Cerebellar nuclear complex (tissue), 1 donor: ENCODE measurements around the gene SOCS2.
"Not testable (repeated sequence)": the region's sequence is repeated elsewhere in the genome, so short reads cannot be mapped to it uniquely, and the experiment has no call there.

Experiments used
- DNase-seq, 2 experiments: peaks; one replicate each; lab custom pipeline; 2025; lab: John Stamatoyannopoulos, UW

Gene SOCS2, protein sequence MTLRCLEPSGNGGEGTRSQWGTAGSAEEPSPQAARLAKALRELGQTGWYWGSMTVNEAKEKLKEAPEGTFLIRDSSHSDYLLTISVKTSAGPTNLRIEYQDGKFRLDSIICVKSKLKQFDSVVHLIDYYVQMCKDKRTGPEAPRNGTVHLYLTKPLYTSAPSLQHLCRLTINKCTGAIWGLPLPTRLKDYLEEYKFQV

DNA sequence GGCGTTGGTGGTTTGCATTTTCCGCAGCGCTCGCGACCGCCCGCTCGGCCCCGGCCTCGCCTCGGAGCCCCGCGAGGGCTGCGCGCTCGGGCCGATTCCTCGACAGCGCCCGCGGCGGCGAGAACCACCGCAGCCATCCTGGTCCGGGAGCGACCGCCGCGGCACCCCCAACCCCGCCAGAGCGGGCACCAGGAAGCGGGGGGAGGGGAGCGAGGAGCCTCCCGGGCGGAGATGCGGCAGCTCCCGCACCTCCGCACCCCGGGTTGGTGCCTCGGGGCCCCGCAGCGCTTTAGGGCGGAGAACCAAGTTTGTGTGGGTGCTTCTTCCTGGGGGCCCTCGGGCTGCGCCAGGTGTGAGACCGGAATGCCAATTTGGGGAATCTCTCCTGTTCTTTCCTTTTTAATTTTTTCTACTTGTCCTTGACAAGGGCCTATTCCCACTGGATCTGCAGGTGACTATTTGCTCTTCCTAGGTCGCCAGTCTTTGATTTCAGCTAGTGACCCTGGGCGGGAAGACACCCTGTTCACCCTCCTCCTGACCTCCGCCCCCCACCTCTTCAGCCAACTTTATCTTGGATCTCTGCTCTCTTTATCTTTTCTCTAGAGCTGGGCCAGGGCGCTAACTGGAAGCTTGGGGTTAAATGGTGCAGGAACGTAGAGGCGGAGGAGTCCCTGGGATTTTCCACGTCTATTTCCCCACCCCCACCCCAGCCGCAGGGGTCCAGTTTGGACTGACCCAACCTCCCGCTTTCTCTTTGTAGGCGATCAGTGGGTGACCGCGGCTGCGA, at the start of gene SOCS2:
SOCS2 (plus strand) TSS at position 751 of the 787 bp plus-strand sequence. CDS start 223 bp downstream, outside the sequence.
- no peak for DNase-seq

DNA sequence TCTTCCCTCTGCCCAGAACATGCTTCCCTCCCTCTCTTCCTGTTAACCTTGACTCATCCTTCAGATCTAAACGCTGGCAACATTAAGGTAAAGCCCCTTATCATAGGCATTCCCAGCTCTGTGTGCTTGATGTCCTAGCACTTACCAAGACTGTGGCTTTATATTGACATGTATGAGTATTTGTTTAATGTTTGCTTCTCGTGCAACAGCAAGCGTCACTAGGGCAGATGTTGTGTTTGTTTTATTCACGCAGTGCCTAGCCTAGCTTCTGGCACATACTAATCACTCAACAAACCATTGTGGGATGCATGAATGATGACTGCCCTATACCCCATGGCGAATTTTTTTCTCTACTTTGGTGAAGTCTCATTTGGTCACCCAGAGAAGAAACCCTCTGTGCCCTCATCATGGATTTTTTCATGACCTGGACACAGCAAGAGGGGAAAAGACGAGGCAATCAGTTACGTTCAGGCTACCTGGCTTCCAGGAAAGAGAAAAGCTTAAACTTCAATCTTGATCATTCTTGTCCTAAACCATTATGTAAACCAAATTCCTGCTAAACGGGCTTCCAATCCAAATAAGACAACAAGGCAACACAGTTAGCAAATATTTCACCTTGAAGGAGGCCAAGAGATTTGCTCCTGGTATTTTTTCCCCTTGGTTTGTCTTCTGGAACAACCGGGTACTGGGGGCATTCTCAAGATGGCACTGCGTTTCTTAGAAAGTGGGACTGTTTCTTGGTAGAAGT, 47.9 kb upstream of the SOCS2 start:
- DNase-seq: no peak

DNA sequence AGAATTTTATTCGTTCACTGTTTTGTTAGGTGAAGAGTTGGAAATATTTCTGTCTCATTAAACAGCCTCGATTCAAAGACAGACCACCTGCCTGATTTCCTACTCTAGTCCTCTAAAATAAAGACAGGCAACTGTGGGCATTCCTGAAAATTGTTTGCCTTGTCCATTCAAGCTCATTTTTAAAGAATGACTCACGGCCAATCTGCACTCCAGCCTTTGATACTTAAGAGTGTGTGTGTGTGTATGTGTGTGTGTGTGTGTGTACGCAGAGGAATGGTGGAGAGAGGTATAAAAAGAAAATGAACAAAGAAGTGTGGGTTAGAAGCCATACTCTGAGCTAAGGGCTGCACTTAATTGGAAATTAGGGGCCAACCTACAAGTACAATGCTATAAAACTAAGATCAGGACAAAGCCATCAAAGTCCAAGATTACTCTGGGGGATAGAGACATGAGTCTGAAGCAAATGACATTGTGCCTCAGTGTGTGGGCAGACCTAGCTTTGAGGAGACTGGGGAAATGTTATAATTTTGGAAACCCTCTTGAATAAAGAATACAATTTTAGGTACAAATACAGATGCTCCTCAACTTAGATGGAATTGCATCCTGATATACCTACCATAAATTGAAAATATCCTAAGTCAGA, 45.6 kb upstream of the SOCS2 start:
- no peak for DNase-seq

DNA sequence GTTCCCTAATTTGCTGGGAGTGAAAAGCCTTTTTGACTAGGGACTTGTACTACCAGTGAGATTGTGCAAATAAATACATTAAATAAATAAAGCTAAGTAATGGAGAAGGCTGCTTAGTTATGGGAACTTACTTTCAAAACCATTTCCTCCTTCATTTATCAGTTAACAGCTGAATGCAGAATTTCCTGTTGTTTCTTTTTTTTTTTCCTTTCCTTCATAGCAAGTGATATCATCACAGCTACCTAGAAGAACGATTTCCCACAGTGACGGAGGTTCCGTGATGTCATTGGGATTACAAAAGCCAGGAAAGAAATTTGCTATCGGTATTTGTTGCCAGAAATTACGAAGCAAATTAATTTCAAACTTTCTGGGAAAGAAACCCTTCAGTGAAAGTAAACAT, 42.1 kb upstream of the SOCS2 start:
- no peak for DNase-seq

DNA sequence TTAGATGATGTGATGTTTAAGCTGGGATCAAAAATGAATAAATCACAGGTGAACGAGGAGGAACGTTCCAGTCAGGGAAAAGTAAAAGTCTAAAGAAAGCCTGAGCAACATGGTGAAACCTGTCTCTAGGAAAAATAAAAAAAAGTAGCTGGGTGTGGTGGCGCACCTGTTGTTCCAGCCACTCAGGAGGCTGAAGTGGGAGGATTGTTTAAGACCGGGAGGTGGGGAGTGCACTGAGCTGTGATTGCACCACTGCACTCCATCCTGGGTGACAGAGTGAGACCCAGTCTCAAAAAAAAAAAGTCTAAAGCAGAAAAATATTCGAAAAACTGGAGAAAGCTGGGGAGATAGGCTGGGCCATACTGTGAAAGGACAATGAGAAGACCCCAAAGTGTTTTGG, 39.2 kb upstream of the SOCS2 start:
- no peak for DNase-seq

DNA sequence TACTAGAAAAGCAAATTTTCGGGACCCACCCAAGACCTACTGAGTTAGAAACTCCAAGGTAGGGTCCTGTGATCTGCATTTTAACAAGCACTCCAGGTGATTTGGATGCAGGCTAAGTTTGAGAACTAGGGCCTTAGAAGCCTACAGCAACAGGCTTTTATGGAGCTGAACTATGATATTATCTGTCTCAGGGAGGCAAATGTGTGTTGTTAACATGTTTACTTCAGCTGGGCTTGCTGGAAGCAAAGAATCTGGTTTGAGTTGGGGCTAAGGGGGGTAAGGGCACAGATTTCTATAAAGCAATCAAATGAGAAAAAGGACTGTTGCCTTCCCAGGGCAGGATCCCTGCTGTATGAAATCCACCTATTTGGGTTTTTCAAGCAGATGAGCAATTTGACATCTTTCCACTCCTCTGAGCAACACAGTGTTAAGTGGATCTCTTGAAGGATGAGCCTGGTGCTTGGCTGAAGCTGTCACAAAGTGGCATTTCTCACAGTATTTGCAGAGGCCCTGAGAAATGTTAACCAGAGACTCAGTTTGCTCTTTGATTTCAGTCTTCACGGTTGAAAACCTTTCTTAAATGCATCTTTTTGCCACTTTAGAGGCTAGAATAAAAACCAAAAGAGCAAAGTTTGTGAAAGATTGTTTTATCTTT, 36.2 kb upstream of the SOCS2 start:
- DNase-seq: no peak

DNA sequence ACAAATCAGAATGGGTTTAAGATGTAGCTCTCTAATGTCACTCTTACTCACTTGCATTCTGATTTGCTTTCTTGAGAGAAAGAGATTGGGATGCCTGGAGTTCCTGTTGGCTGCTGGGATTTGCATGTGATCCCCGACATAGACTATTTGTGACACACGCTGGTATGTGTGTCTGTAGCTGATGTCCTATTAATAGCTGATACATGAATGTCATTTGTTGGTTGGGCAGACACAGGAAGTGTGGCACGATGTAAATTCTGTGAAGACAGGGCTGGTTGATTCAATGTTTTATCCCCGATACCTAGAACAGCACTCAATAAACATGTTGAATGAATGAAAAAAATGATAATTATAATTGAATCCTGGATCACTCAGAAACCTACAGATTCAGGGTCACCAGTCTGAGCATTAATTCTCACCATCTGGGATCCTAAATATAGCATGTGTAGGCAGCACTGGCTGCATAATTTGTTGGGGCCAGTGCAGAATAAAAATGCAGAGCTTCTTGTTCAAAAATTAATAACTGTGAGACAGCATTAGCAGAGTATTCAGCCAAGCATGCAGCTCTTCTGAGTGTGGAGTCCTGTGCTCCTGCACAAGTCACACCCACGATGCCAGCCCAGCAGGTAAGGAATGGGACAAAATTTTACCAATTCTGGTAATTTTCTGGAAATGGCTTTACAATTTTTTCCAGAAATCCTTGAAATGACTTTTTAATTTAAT, 35.5 kb upstream of the SOCS2 start:
- DNase-seq: no peak

DNA sequence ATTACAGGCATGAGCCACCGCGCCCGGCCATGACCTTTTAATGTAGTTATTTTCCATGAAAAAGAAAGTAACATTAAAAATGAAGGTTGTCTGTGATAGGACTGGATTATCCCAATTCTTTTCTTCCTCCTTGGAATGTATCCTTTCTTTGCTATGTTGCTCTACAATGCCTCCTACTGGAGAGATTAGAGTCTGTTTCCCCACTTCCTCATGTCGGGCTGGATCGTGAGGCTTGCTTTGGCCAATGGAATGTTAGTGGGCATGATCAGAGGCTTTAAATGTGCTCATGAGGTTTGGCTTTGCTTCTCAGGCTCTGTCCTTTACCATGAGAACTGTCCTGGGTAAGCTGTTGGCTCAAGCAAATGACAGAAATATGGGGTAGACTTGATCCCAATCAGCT, 34.7 kb upstream of the SOCS2 start:
- DNase-seq: no peak

DNA sequence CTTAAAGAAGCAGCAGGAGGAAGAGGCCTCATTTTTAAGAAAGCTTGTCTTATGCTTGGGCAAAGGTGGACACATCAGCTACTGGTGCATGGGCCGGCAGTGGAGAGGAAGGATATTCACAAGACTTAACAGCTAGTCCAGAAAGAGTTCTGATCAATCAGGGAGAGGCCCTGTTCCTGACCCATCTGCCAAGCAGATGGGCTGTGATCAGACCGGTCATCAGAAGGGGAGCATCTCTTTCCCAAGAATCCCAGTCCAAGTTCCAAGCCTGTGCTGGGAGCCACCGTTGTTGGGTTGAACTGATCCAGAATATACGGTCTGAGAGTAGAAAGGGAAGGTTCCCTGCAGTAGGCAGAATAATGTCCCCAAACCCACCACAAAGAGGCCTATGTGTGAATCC, 32.7 kb upstream of the SOCS2 start:
- no peak for DNase-seq

DNA sequence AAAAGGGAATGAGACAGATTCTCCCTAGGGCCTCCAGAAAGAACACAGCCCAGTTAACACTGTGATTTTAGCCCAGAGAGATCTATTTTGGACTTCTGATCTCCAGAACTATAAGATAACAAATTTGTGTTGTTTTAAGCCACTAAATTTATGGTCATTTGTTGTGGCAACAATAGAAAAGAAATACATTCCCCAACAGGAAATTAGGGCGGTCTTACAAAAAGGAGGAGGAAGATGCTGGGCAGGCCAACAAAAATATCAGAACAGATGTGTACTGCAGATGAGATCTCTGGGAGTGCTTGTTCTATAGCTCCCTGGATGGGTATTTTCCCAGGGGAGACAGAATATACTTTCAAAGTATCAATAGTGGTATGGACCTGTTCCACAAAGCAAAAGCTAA, 32.0 kb upstream of the SOCS2 start:
- DNase-seq: no peak

DNA sequence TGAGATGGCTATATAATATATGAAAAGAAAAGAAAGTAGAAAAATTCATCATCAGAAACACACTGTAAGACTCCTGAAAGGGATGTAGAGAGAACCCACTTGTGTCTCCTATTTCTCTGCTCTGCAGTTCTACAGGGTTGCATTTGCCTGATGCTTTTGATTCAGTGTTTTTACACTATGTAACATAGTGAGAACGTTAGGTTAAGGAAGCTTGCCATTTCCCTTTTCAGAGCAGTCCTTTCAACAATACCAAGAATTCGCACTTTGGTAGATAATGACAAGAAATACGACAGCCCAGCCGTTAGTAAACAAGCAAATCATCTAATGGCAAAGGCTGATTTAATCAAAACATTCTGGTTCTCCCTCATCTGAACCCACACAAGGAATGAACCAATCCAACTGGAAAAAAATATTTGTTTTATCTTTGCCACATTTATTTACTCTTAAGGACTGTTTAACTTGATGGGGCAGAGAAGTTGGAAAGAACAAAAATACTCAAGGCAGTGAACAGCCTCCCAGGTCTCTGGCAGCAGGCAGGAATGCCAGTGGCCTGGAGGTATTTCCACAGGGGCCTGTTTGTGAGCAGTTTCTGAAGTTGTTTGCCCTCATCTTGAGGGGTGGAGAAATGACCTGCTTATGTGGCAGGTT, 30.8 kb upstream of the SOCS2 start:
- DNase-seq: no peak

DNA sequence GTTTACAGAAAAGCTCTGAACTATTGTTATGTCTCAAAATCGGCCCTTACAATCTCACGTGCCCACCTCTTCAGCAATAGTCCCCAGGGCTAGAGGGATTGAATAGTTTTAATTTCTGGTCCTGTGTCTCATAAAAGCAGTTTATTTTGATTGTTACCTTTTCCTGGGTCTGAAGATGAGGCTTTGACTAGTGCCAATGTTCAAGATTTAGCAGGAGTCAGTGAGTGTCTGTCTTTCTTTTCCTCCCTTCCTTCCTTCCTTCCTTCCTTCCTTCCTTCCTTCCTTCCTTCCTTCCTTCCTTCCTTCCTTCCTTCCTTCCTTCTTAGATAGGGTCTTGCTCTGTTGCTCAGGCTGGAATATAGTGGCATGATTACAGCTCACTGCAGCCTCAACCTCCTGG, 24.7 kb upstream of the SOCS2 start:
- DNase-seq: no peak

DNA sequence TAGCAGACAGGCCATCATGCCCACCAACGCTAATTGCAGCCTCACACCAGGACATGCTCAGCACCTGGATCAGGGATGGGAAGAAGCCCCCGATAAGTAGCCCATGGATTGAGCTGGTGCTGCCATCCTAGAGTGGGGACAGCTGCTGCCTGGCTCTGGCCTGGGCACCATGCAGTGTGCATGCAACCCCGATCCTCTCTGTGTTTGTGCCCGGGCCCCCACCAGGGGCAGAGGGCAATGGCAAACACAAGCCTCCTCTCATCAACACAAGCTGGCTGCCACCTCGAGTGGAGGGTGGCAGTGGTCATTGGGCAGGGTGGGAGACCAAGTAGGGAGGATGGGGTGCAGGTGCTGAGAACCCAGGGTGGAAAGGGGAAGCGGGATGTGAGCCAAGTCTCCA, 23.3 kb upstream of the SOCS2 start:
- no peak for DNase-seq

DNA sequence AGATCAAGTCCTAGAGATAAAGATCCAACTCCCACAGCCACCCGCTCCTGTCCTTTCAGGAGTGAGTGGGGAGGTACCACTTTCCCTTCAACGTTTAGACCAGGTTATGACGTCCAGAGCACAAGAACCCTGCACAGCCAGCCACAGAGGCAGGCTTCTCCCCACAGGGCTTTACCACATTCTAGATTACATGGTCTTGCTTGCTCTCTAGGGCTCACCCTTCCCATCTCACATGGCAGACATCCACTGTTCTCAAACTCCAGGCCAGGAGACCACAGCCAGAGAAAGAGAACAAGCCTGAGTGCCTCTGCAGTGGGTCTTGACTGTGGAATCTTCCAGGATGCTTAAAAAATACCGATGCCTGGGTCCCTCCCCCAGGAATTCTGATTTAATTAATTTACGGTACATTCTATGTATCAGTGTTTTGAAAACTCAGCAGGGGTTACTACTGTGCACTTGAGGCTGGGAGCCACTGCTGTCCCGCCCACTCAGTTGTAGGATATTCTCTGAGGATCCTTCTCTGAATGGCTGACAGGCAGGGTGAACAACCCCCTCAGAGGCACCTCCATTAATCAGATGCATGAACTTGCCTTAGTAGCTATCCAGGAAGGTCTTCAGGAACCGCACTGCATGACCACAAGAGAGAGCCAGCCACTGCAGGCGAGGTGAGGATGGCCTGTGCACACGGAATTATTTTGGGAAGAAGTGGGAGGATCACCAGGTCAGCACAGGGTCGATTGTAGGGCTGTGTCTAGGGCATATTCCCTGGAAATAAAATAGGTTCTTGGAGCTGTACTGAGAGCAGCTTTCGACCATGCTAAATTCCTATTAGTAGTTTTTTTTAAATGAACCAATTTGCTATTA, 21.5 kb upstream of the SOCS2 start:
- DNase-seq: no peak

DNA sequence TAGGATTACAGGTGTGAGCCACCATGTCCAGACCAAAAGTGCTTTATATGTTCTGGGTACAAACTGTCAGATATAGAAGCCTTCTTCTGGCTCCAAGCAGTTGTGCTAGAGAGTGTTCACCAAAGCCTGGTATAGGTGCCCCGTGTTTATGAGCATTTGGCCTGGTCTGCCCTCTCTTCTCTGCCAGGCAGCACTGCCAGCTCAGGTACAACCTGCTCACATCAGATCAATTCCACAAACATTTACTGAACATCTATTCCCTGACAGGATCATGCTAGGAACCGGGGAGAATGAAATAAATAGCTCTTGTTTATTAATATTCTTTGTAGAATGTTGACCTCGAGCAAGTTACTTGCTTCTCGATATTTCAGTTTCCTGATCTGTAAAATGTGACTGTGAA, 20.0 kb upstream of the SOCS2 start:
- no peak for DNase-seq

DNA sequence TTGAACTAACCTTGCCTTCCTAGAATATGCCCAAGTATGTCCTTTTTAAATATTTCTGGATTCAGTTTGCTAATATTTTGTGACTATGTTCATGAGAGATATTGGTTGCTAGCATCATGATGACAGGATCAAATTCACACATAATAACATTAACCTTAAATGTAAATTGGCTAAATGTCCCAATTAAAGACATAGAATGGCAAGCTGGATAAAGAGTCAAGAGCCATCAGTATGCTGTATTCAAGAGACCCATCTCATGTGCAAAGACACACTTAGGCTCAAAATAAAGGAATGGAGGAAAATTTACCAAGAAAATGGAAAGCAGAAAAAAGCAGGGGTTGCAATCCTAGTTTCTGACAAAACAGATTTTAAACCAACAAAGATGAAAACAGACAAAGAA, 14.6 kb upstream of the SOCS2 start:
- not testable (repeated sequence) for DNase-seq

DNA sequence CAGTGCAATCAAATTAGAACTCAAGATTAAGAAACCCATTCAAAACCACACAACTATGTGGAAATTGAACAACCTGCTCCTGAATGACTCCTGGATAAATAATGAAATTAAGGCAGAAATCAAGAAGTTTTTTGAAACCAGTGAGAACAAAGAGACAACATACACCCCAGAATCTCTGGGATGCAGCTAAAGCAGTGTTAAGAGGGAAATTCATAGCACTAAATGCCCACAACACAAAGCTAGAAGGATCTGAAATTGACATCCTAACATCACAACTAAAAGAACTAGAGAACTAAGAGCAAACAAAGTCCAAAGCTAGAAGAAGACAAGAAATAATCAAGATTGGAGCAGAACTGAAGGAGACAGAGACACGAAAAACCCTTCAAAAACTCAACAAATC, 13.8 kb upstream of the SOCS2 start:
- not testable (repeated sequence) for DNase-seq

DNA sequence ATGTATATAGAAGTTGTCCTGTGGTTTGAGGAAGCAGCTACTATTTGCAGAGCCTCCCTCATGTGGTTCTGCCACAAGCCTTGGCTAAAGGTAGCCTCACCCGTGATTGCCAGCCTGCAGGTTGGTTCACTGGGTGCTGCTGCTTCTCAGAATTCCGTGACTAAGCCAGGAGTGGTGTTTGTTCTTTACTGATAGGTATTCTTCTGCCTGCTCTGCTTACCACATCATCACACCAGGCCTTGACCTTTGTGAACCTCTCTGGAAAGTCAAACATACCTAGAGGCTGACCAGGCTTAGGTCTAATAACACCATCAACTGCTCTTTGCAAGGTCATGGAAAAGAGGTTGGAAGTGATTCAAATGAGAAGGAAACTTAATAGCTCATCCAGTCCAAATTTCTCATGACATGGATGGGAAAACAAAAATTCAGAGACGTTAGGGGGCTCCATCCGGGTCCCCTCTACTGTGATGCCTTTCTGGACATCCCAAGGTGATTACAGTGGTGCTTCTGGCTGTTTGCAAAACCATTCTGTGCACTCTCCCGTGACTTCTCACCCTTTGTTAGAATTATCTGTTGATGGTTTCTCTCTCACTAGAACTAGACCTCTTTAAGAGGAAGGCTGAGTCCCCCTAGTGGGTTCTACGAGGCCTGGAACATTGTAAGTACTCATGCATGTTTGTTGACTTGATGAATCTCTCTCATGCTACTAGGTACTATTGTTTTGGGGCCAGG, 8.5 kb upstream of the SOCS2 start:
- DNase-seq: no peak

DNA sequence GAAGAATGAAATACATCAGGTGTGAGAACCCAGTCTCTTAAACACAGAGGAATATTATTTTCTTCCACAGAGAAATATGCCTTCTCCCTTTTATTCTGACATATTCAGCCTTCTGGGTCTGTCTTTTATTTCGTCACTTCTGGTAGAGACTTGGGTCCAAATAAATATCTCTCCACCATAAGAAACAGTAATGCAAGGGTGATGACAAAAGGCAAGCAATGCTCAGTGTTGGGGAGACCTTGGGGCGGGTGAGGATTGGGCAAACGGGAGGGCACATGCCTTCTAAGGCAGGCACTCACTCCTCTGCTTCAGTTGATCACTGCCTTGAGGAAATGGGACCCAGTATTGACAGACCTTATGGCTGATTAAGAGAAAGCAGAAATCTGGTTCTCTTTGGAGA, 6.7 kb upstream of the SOCS2 start:
- no peak for DNase-seq
